IPS-20b (cell line): Measurements from ENCODE around the gene ADAT3.
"Not testable (repeated sequence)": the region's sequence is repeated elsewhere in the genome, so short reads cannot be mapped to it uniquely, and the experiment has no call there.

Source experiments
- H3K27ac ChIP-seq: one replicate; pipeline ENCODE4 v1.5.1; 2013; ENCODE audit warnings: low read length
- H3K27me3 ChIP-seq: 2 replicates; pipeline ENCODE4 v1.6.1; 2013; ENCODE audit warnings: mild to moderate bottlenecking, low read length, inconsistent platforms; ENCODE audit not compliant: insufficient read depth
- H3K36me3 ChIP-seq: 2 replicates; pipeline ENCODE4 v1.6.1; 2013; ENCODE audit warnings: low read depth, mild to moderate bottlenecking, inconsistent platforms, low read length, moderate library complexity; ENCODE audit not compliant: insufficient read depth
- H3K4me1 ChIP-seq: 2 replicates; pipeline ENCODE4 v1.6.1; 2013; ENCODE audit warnings: mild to moderate bottlenecking, control low read depth, inconsistent platforms, low read length, moderate library complexity; ENCODE audit not compliant: insufficient read depth
- H3K4me3 ChIP-seq: 2 replicates; pipeline ENCODE4 v1.5.1; 2013; ENCODE audit warnings: mild to moderate bottlenecking, low read length, inconsistent platforms
- H3K9ac ChIP-seq: 2 replicates; pipeline ENCODE4 v1.6.1; 2013; ENCODE audit warnings: low read depth, mild to moderate bottlenecking, inconsistent platforms, low read length, moderate library complexity
- H3K9me3 ChIP-seq: 2 replicates; pipeline ENCODE4 v1.6.1; 2013; ENCODE audit warnings: mild to moderate bottlenecking, low read depth, low read length, inconsistent platforms; ENCODE audit not compliant: insufficient read depth

ADAT3 gene

DNA sequence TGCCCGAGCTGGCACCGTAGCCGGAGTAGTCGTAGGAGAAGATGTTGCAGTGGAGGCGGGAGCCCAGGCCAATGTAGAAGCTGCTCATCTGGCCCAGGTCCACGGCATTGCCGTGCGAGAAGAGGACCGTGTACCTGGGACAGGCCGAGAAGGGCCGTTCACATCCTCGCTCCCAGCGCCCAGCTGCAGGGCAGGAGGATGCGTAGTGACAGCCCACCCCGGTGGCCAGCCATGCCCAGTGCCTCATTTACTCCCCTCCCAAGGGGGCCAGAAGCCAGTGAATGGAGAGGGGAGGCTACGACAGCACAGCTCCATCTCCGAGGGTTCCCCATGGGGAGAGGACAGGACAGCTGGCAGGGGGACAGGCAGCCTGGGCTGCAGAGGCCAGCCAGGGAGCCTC, 25.2 kb upstream of the ADAT3 start:
- H3K9me3 ChIP-seq, H3K4me1 ChIP-seq, H3K27me3 ChIP-seq, H3K9ac ChIP-seq, H3K36me3 ChIP-seq, H3K27ac ChIP-seq, H3K4me3 ChIP-seq: not testable (repeated sequence)

DNA sequence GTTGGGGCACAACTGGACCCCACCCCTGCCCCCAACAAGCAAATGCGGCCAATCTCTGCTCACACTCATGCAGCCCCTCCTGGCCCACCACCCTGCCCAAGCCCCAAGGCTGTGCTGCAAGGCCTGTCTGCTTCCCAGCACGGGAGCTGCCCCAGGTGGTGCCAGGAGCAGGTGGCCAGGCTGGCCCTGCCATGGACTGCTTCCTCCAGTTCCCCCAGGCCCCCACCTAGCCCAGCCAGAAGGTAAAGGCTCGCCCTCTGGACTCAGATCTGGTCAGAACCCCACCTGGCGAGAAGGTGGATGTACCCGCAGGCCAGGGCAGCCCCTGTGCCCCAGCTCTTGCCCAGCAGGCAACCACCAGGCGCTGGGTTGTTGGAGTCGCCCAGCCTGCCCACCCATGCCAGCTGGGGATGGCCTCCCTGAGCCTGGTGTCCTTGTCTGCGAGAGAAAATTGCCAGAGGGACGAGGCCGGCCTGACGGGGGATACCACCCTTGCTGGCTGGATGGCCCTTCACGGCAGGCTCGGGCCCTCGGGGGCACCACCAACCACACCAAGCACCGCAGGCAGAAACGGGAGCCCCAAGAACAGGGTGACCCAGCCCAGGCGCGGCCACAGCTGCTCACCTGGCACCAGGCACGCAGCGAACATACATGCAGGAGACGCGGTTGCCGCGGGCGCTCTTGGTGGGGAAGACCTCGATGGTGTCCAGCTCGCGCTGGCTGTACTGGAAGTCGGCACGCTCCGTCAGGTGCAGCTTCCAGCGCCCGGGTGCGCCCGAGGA, 24.4 kb upstream of the ADAT3 start:
- Histone ChIP-seq H3K36me3 (no peaks in the 10 kb centered on the region), H3K27ac (no peak overlapping the region), H3K9ac (no peak overlapping the region), H3K4me1 (peaks cover 6% of the 10 kb centered on the region; the same call in 1 of the 2 replicates), H3K4me3 (no peak overlapping the region), H3K27me3 (no peaks in the 10 kb centered on the region), H3K9me3 (no peaks in the 10 kb centered on the region)

DNA sequence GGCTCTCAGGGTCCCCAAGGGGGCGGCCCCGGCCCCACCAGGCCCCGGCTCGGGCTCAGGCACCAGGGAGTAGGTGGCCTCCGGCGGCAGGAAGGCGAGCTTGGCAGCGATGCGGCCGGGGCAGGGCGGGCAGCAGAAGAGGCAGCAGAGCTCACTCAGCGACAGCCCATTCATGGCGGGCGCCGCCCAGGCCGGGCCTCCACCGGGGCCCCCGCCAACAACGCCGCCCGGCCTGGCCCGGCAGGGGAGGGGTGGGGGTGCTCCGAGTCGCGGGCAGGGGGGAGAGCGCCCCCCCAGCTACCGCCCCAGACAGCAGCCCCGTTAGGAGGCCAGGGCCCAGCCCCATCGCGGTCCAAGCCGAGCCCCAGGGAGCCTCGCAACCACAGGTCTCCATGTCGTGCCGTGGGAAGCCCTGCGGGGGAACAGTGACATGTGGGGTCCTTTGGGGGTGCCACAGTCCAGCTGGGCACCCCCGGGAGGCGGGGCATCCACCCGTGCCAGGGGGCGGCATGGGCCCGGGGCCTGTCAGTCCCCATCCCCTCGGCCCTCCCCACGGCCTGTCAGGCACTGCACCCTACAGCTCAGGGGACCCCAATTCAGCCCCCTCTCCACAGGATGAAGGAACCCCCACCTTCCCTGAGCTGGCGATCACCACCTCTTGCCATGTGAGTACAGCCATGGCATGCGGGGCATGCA, 23.7 kb upstream of the ADAT3 start:
- H3K27me3 ChIP-seq, H3K9me3 ChIP-seq, H3K27ac ChIP-seq, H3K9ac ChIP-seq, H3K36me3 ChIP-seq, H3K4me3 ChIP-seq, H3K4me1 ChIP-seq: not testable (repeated sequence)

DNA sequence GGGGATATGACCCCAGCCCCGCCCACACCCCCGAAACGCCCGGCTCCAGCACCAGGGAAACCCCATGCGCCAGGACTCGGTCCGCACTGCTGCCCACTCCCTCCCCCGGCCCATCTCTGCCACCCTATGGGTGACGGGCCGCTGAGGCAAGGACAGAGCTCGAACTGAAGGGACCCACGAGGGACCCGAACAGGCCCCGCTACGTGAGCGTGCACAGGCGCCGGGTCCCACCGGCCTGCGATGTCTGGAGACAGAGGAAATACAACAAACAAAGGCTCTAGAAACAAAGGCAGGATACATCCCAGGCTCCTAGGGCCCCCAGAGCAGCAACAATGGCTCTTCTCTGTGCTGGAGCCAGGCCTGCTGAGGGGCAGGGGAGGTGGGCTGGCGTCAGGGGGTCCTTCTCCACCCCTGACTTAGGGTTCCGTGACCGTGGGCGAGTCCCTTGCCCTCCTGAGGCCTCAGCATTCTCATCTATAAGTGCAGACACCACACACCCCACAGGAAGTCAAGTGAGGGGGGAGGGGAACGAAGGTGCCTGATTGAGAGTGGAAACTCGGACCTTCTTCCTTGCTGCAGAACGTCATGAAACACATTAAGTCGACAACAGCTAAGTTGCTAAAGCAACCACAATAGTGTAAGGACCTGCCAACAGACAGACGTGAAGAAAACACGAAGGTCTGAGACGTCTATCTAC, 23.0 kb upstream of the ADAT3 start:
- no peak overlapping the region for H3K4me3 ChIP-seq
- no peak overlapping the region; the same call in 1 of the 2 replicates for H3K9ac ChIP-seq
- H3K36me3 ChIP-seq: no peaks in the 10 kb centered on the region
- no peak overlapping the region for H3K27ac ChIP-seq
- H3K4me1 ChIP-seq: peaks cover 6% of the 10 kb centered on the region; the same call in 1 of the 2 replicates
- H3K27me3 ChIP-seq: no peaks in the 10 kb centered on the region
- H3K9me3 ChIP-seq: no peaks in the 10 kb centered on the region

DNA sequence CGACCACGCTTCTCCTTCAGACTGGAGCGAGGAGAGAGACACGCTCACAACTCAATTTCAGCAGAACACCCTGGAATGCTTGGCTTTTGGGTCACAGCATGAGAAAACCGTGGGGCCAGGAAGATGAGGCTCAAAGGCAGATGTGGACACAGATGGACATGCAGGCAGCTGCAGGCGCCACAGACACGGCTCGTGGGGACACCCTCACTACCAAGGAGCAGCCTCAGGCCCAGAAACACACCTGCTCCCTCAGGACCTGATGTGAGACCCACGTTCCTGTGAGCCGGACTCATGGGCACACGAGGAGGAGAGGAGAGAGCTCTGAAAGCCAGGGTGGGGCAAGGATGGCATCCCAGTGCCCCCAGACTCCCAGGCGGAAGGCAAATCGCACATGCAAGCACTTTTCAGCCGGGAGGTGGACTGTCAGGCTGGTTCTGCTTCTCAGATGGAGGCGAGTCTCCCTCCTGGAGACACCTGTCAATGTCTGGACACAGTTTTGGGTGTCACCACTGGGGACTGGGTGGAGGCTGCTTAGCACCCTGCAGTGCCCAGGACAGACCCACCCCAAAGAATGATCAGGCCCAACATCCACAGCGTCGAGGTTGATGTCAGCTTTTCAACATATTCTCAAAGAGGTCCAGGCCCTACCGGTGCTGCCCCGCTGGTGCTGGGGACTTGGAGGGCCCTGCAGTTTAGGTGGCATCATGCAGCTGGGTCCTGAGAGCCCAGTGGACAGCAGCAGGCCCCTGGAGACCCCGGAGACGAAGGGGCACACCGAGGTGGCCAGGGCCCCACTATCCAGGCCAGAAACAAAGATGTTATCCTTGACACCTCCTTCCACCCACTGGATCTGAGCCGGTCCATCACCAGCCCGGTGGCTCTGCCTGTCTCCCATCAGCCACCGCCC, 22.2 kb upstream of the ADAT3 start:
- H3K9me3 ChIP-seq: no peaks in the 10 kb centered on the region
- H3K9ac ChIP-seq: no peak overlapping the region; the same call in 1 of the 2 replicates
- H3K4me3 ChIP-seq: no peak overlapping the region
- H3K27ac ChIP-seq: no peak overlapping the region
- H3K4me1 ChIP-seq: peaks cover 6% of the 10 kb centered on the region; the same call in 1 of the 2 replicates
- no peaks in the 10 kb centered on the region for H3K27me3 ChIP-seq
- no peaks in the 10 kb centered on the region for H3K36me3 ChIP-seq

DNA sequence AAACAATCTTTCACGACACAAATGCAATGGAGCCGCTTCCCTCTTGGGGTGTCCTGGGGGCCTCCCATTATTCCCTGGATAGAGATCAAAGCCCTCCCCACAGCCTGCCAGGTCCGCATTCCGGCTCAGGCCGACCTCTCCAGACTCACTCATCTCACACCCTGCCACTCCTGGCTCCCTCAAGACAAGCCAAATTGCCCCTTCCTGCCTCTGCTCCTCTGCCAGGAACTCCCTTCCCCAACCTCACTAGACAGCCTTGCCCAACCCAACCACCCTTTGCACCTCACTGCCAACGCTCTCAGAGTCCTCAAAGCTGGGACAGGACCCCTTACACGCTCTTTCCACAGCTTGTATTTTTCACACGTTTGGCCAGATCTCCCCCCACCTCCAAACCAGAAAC, 21.4 kb upstream of the ADAT3 start:
- Histone ChIP-seq H3K9me3 (no peaks in the 10 kb centered on the region), H3K27ac (no peak overlapping the region), H3K4me3 (peak overlapping the region; percentile 82), H3K27me3 (no peaks in the 10 kb centered on the region), H3K4me1 (peaks cover 6% of the 10 kb centered on the region; the same call in 1 of the 2 replicates), H3K36me3 (no peaks in the 10 kb centered on the region), H3K9ac (peak overlapping the region; percentile 72; the same call in 1 of the 2 replicates)

DNA sequence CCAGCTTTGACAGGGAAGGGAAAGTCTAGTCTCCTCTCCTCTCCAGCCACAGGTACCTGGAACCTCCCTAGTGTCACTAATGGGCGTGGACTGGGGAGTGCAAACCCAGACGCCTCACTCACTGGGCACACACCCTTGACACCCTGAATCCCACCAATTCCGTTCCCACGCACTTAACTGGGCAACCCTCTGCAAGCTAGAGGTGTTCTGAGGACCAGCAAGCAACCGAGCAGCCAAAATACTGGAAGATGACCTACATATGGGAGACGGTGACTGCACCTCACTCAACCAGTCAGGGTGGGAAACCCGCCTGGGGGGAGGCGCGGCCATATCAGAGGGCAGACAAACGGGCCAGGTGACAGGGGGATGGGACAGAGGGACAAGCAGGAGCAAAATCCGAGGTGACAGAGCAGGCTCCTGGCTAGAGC, 20.9 kb upstream of the ADAT3 start:
- Histone ChIP-seq H3K27ac (no peak overlapping the region), H3K9me3 (no peaks in the 10 kb centered on the region), H3K27me3 (no peaks in the 10 kb centered on the region), H3K4me3 (peak overlapping the region; percentile 82), H3K36me3 (no peaks in the 10 kb centered on the region), H3K4me1 (peaks cover 6% of the 10 kb centered on the region; the same call in 1 of the 2 replicates), H3K9ac (peak overlapping the region; percentile 72)

DNA sequence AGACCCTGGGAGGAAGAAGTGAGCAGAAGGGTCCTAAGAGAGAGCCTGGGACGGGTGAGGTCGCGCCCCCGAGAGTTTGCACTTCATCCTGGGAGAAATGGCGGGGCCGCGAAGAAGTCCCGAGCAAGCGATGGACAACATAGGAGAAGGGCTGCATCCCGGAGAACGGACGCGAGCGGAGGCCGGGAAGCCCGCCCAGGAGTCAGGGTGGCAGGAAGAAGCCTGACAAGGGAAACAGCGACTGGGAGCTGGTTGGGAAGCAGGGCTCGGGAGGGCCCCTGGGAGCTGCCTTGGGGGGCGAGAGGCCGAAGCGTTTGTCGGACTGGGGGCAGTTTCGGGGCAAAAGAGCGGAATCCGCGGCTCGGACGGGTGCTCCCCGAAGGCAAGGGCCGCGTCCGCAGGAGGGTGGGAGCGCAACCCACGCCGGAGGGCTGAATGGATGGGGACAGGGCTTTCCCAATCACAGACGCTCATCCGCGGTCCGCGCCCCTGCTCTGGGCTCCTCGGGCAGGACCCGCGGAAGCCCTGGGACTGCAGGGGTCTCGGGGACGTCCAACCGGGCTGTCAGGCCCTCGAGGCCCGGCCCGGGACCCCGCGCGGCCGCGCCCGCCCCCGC, 20.4 kb upstream of the ADAT3 start:
- no peak overlapping the region for H3K27ac ChIP-seq
- H3K9me3 ChIP-seq: no peaks in the 10 kb centered on the region
- peak overlapping the region; percentile 72 for H3K9ac ChIP-seq
- H3K4me3 ChIP-seq: peak overlapping the region; percentile 82
- no peaks in the 10 kb centered on the region for H3K36me3 ChIP-seq
- H3K27me3 ChIP-seq: no peaks in the 10 kb centered on the region
- peaks cover 6% of the 10 kb centered on the region; the same call in 1 of the 2 replicates for H3K4me1 ChIP-seq

DNA sequence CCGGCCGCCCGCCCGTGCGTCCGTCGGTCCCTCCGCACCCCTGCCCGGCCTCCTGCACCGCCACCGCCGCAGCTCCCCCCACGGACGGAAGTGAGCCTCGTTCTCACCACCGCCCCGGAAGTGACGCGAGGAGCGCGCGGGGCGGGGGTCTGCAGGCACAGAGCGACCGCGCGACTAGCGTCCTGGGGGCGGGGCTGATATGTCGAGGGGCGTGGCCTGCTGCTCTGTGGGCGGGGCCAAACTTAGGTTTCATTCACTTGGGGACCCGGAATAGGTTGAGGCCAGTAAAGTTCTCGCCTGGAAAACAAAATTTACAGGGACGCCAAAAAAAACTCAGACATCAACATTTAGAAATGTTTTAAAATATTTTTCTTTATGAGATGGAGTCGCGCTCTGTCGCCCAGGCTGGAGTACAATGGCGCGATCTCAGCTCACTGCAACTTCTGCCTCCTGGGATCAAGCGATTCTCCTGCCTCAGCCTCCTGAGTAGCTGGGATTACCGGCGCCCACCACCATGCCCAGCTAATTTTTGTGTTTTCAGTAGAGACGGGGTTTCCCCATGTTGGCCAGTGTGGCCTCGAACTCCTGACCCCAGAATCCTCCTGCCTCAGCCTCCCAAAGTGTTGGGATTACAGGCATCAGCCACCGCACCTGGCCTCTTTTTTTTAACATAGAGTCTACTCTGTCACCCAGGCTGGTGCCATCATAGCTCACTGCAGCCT, 19.6 kb upstream of the ADAT3 start, which contains the start of gene ABHD17A:
ABHD17A (minus strand) TSS at position 99 of the 722 bp plus-strand sequence. CDS start 3,930 bp downstream, outside the sequence.
- Histone ChIP-seq H3K4me3 (peak within 1 kb of the TSS; percentile 82), H3K9ac (peak within 1 kb of the TSS; percentile 72)
- H3K27me3 ChIP-seq, H3K4me1 ChIP-seq, H3K36me3 ChIP-seq, H3K9me3 ChIP-seq, H3K27ac ChIP-seq: not testable (repeated sequence)

DNA sequence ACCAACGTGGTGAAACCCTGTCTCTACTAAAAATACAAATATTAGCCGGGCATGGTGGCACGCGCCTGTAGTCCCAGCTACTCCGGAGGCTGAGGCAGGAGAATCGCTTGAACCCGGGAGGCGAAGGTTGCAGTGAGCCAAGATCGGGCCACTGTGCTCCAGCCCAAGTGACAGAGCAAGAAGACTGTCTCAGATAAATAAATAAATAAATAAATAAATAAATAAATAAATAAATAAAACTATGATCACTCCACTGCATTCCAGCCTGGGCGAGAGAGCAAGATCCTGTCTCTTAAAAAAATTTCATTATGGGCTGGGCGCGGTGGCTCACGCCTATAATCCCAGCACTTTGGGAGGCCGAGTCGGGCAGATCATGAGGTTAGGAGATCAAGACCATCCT, 18.8 kb upstream of the ADAT3 start:
- not testable (repeated sequence) for H3K9me3 ChIP-seq, H3K36me3 ChIP-seq

More for the DNA sequence above, 18.8 kb upstream of the ADAT3 start:
- H3K4me3 ChIP-seq, H3K27me3 ChIP-seq, H3K27ac ChIP-seq, H3K9ac ChIP-seq, H3K4me1 ChIP-seq: not testable (repeated sequence)
